ENCODE data around the gene CYP3A7. TPM values are rescaled to one million over a fixed set of nuclear protein-coding genes. Genes with fewer than 3 reads are reported as not detected.

The CYP3A7 gene
- total and polyA plus RNA-seq, 10 donors: not detected

DNA sequence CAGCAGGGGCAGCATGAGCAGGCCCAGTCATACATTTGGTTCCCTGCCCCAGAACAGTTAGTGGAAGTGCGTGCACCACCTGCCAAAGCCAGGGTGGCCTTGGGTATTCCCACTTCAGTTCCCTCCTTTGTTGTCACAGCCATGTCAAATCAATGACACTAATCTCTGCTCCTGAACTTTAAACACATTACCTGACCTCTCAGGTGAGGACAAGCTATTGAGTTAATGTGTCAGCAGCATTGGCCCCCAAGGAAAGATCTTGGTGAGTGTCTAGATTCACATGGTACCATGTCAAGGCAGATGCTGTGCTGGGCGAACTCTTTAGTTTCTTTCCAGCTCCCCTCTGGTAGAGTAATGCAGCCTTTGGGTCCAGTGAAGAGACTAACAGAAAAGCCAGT, 57.3 kb downstream of the CYP3A7 start:
- intact Hi-C loops (cut with DNase I; ENCODE audit: low total_unique reads): no loop called here
- TF ChIP-seq, protein P1, sequence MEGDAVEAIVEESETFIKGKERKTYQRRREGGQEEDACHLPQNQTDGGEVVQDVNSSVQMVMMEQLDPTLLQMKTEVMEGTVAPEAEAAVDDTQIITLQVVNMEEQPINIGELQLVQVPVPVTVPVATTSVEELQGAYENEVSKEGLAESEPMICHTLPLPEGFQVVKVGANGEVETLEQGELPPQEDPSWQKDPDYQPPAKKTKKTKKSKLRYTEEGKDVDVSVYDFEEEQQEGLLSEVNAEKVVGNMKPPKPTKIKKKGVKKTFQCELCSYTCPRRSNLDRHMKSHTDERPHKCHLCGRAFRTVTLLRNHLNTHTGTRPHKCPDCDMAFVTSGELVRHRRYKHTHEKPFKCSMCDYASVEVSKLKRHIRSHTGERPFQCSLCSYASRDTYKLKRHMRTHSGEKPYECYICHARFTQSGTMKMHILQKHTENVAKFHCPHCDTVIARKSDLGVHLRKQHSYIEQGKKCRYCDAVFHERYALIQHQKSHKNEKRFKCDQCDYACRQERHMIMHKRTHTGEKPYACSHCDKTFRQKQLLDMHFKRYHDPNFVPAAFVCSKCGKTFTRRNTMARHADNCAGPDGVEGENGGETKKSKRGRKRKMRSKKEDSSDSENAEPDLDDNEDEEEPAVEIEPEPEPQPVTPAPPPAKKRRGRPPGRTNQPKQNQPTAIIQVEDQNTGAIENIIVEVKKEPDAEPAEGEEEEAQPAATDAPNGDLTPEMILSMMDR (IDR thresholded peaks at IDR 0.05 in 8 of 11, conservative IDR thresholded peaks at IDR 0.05 in 3 of 11): no peak
- TF ChIP-seq POLR2AphosphoS5 (IDR thresholded peaks at IDR 0.05) (no peak), POLR2A (IDR thresholded peaks at IDR 0.05) (no peak)
- Histone ChIP-seq H3K36me3 (no peaks in the 10 kb centered on the region), H3K27me3 (replicated peaks in 1 of 7) (no peaks in the 10 kb centered on the region), H3K27ac (no peak overlapping the region), H3K4me3 (no peak overlapping the region), H3K9me3 (peaks cover 0 to 10% (median 5%) of the 10 kb centered on the region in 8 donors), H3K4me1 (no peaks in the 10 kb centered on the region)
- 82 to 100% (median 91%) methylated on average over 2 of the region's 2 CpGs for WGBS, 5 donors
- no peak for DNase-seq

DNA sequence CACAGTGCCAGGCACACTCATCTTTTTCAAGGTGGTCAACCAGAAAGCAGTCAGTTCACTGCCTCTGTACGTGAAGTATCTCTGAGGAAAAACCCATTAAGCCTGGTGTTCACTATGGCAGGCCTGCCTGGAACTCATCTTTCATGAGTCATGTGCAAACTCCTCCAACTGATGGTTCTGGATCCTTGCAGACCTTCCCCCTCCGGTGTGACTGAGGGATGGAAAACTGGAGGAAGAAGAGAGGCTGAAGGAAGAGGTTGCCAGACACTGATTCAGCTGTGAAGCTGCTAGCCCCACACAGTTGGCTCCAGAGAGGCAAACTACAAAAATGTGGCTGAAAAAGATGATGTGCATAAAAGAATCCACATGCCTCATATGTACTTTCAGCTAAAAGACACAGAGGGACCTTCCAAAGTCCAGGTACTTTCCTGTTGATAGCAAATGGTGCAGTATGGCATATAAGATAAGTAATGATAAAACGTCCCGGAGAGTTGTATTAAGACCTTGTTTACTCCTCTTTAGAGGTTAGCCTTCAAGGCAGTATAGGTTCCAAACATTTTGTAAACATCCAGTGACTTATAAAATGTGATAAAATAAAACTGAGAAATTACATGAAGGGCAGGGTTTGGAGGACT, 57.9 kb downstream of the CYP3A7 start:
- no peaks in the 10 kb centered on the region for H3K4me1 ChIP-seq
- H3K4me3 ChIP-seq: no peak overlapping the region
- 84 to 89% (median 87%) methylated on average over 4 of the region's 4 CpGs for WGBS, 5 donors
- TF ChIP-seq, protein P1 (IDR thresholded peaks at IDR 0.05 in 8 of 11, conservative IDR thresholded peaks at IDR 0.05 in 3 of 11): no peak
- TF ChIP-seq POLR2AphosphoS5 (IDR thresholded peaks at IDR 0.05) (no peak), POLR2A (IDR thresholded peaks at IDR 0.05) (no peak)
- no peak overlapping the region for H3K27ac ChIP-seq
- H3K9me3 ChIP-seq: peaks cover 0 to 5% (median 2%) of the 10 kb centered on the region in 8 donors
- DNase-seq: no peak
- no peaks in the 10 kb centered on the region for H3K27me3 ChIP-seq (replicated peaks in 1 of 7)
- no peaks in the 10 kb centered on the region for H3K36me3 ChIP-seq
- intact Hi-C loops (cut with DNase I; ENCODE audit: low total_unique reads): no loop called here

DNA sequence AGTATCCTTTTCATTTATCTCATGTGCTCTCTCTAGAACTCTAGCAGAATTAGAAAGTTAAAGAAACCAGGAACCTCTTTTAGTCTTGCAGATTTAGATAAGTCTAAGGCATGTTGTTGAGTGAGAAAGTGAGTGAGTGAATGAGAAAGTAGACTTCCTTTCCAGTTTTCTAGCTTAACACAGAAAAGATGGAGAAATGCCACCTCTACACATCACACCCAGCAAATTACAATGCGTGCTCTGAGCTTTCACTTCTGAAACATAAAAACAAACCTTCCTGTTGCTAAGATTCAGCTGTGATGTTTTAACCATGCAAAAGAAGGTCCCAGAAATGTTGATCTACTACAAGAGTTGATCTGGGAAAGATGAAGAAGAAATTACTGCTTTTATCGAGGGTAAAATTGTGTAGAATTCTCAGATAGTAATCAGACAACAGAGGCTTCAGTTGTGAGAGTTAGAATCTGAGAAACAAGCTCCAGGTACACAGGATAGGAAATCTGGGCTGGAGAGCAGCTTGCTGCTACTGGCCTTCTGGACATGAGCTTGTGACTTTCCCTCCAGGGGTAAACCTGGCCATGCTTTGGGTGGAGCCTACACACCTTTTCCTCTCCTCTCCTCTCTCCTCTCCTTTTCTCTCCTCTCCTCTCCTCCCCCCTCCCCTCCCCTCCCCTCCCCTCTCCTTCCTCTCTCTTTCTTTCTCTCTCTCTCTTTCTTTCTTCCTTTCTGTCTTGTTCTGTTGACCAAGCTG, 59.8 kb downstream of the CYP3A7 start:
- TF ChIP-seq, protein P1 (IDR thresholded peaks at IDR 0.05 in 8 of 11, conservative IDR thresholded peaks at IDR 0.05 in 3 of 11): no peak
- no peak for TF ChIP-seq POLR2AphosphoS5 (IDR thresholded peaks at IDR 0.05)
- no peak for TF ChIP-seq POLR2A (IDR thresholded peaks at IDR 0.05)
- Histone ChIP-seq H3K27ac (no peak overlapping the region), H3K4me1 (no peaks in the 10 kb centered on the region), H3K27me3 (replicated peaks in 1 of 7) (no peaks in the 10 kb centered on the region), H3K9me3 (no peaks in the 10 kb centered on the region), H3K4me3 (no peak overlapping the region), H3K36me3 (peaks cover 0 to 3% (median 0%) of the 10 kb centered on the region in 6 donors)
- DNase-seq: no peak
- intact Hi-C loops (cut with DNase I; ENCODE audit: low total_unique reads): no loop called here
- 71 to 82% (median 73%) methylated on average over 2 of the region's 2 CpGs for WGBS, 5 donors

DNA sequence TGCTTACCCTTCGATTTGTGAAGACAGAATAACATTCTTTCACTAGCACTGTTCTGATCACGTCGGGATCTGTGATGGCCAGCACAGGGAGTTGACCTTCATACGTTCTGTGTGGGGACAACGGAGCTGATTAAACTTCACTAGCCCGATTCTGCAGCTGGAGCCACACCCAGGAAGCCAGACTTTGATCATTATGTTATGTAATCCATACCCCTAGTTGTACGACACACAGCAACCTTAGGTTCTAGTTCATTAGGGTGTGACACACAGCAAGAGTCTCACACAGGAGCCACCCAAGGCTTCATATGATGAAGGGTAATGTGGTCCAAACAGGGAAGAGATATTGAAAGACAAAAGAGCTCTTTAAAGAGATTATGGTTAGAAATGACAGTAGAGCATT, 62.4 kb downstream of the CYP3A7 start:
- no peak for DNase-seq
- WGBS, 5 donors: 72 to 86% (median 79%) methylated on average over 7 of the region's 7 CpGs

More for the DNA sequence above, 62.4 kb downstream of the CYP3A7 start:
- Histone ChIP-seq H3K27me3 (replicated peaks in 1 of 7) (no peaks in the 10 kb centered on the region), H3K4me1 (no peaks in the 10 kb centered on the region), H3K36me3 (peaks cover 0 to 23% (median 0%) of the 10 kb centered on the region in 6 donors), H3K9me3 (no peaks in the 10 kb centered on the region), H3K4me3 (no peak overlapping the region), H3K27ac (no peak overlapping the region)
- TF ChIP-seq, protein P1 (IDR thresholded peaks at IDR 0.05 in 8 of 11, conservative IDR thresholded peaks at IDR 0.05 in 3 of 11): no peak
- TF ChIP-seq POLR2AphosphoS5 (IDR thresholded peaks at IDR 0.05): no peak
- TF ChIP-seq POLR2A (IDR thresholded peaks at IDR 0.05): no peak
- intact Hi-C loops (cut with DNase I; ENCODE audit: low total_unique reads): no loop called here

Measured in spleen (tissue), 11 donors.